Retinal pigment epithelial cell (primary cell): ENCODE measurements around the gene ITGAD.

Experiments
- DNase-seq: peaks from one replicate; pipeline ENCODE4 v3.0.0-alpha.2; 2010; ENCODE audit warnings: low read depth
- H3K4me3 ChIP-seq: 2 replicates; pipeline ENCODE4 v1.5.1; 2011; ENCODE audit warnings: mild to moderate bottlenecking, low read length, control low read depth, moderate library complexity
- TF ChIP-seq, protein P1 (sequence below): conservative IDR thresholded peaks from 2 replicates; pipeline ENCODE4 v1.5.1; 2011; ENCODE audit warnings: low read depth, low read length, control low read depth, inconsistent platforms

The ITGAD gene

DNA sequence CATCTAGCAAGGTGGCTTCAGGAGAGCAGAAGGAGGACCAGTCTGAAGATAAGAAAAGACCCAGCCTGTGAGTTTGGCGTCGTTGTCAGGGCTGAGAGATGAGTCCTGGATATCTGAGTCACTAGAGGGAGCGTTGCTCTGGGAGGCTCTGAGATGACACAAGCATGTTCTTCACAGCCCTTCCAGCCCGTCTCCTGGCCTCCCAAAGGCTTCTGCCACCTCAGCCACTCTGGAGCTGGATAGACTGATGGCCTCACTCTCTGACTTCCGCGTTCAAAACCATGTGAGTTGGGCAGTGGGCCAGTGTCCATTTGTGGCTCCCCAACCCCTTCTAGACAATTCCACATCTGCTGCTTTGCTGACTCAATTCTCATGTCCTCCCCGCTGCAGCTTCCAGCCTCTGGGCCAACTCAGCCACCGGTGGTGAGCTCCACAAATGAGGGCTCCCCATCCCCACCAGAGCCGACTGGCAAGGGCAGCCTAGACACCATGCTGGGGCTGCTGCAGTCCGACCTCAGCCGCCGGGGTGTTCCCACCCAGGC lies 81.1 kb downstream of the ITGAD start:
- TF ChIP-seq, protein P1, sequence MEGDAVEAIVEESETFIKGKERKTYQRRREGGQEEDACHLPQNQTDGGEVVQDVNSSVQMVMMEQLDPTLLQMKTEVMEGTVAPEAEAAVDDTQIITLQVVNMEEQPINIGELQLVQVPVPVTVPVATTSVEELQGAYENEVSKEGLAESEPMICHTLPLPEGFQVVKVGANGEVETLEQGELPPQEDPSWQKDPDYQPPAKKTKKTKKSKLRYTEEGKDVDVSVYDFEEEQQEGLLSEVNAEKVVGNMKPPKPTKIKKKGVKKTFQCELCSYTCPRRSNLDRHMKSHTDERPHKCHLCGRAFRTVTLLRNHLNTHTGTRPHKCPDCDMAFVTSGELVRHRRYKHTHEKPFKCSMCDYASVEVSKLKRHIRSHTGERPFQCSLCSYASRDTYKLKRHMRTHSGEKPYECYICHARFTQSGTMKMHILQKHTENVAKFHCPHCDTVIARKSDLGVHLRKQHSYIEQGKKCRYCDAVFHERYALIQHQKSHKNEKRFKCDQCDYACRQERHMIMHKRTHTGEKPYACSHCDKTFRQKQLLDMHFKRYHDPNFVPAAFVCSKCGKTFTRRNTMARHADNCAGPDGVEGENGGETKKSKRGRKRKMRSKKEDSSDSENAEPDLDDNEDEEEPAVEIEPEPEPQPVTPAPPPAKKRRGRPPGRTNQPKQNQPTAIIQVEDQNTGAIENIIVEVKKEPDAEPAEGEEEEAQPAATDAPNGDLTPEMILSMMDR, result no peak
- H3K4me3 ChIP-seq, result no peak overlapping the region
- DNase-seq, result no peak

DNA sequence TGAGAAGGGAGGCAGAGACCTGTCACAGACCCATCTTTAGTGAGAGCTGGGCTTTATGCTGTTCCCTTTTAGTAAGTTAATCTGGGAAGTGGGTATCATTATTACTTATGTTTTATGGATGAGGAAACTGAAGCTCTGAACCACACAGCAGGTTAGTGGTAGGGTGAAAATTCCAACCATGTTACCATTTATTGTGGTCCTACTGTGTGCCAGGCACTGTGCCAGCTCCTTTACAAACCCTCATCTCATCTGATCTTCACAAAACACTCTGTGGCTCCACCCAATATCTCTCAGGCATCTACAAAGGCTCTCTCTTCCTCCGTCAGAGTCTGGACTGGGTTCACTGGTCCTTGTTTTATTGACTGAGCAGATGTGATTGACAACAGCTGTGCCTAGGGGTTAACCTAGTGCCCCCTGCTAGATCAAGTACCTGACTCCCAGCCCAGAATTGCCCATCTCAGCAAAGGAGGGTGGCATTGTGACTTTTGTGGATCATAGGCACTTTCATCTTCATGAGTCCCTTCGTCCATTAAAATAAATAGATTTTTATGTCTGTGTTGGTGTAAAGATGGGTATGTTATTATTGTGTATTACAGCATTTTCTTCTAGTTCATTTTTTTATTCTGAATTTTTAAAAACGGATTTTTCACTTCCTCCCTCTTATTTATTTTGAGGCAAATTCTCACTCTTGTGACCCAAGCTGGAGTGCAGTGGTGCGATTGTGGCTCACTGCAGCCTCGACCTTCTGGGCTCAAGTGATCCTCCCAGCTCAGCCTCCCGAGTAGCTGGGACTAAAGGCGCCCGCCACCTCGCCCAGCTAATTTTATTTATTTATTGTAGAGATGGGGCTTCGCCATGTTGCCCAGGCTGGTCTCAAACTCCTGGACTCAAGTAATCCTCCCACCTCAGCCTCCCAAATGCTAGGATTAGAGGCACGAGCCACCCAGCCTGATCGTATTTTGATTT lies 81.9 kb downstream of the ITGAD start:
- DNase-seq, result no peak
- no peak overlapping the region for H3K4me3 ChIP-seq
- TF ChIP-seq, protein P1, result no peak

DNA sequence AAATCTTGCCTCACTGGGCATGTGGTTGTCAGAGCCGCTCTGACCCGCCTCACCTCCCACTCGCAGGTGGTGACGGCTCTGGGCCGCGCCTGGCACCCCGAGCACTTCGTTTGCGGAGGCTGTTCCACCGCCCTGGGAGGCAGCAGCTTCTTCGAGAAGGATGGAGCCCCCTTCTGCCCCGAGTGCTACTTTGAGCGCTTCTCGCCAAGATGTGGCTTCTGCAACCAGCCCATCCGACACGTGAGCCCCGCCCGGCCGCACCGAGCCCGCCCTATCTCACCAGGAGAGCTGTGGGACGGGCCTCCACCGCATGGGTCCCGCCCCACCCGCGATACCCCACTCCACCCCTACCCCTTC lies 82.8 kb downstream of the ITGAD start:
- no peak overlapping the region for H3K4me3 ChIP-seq

More for the DNA sequence above, 82.8 kb downstream of the ITGAD start:
- no peak for DNase-seq
- TF ChIP-seq, protein P1, result no peak
